HL-60/S4 treated with retinoic acid at 250 ng/mL for 4 days and 3 days (cell line): Measurements from ENCODE around the gene EXOC3L4.
"Not testable (repeated sequence)": the region's sequence is repeated elsewhere in the genome, so short reads cannot be mapped to it uniquely, and the experiment has no call there.

ENCODE experiments used
- in situ Hi-C: fragments of 300-500 bp; cut with MboI; formaldehyde crosslinking; loops from 2 replicates; pipeline ENCODE4 v1.7.0; 2022; ENCODE audit warnings: low sequenced_read_pairs

Gene EXOC3L4

DNA sequence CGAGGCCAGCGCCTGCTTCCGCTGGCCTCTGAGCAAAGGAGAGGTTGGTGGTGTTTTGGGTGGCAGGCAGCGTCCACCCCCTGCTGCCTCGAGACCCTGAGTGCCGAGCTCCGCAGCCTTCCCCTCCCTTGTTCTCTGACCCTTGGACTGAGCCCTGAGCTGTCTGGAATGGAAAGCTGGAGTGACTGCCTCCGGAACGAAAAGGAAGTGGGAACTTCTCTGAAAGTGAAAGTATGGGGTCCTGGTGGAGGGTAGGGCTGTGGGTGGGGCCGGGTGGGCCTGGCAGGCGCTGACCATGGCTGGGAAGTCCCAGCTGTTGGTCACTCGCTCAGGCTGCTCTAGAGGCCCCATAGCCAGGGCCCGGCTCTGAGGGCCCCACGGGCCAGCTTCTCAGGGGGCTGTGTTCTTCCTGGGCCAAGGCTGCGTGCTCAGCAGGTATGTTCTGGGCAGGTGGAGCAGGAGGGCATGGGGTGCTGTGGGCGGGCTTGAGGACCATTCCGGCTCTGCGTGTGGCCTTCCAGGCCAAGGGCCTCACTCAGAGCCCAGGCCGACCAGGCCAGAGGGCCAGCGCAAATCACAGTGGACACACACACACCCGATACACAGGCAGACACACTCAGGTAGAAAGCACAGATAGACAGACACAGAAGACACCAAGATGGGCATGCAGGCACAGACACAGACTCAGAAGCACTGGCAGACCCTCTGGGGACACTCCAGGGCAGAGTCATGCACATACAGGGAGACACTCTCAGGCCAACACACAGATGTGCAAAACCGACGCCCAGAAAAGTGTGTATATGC is at the start of gene EXOC3L4:
TSS of gene EXOC3L4 (plus strand) at position 320 of the 804 bp plus-strand sequence. CDS start 5,495 bp downstream, outside the sequence.
- in situ Hi-C loops: loop anchor here (25.0 kb wide), 1 partner anchor 193 kb away; no protein-coding TSS in a partner anchor

- in situ Hi-C loops: no loop called here
Observed at GRCh38 chr14:103045371-103045869, 49.1 kb upstream of the EXOC3L4 start.

DNA sequence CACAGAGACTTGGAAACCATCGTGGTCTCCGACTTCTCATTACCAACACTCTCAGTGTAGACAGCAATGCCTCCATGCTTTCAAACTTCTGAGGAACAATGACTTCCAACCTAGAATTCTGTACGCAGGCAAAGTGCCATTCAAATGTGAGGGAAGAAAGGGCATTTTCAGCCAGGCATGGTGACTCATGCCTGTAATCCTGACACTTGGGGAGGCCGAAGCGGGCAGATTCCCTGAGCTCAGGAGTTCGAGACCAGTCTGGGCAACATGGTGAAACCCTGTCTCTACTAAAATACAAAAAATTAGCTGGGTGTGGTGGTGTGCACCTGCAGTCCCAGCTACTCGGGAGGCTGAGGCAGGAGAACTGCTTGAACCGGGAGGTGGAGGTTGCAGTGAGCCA is 47.1 kb upstream of the EXOC3L4 start:
- in situ Hi-C loops: not testable (repeated sequence)

DNA sequence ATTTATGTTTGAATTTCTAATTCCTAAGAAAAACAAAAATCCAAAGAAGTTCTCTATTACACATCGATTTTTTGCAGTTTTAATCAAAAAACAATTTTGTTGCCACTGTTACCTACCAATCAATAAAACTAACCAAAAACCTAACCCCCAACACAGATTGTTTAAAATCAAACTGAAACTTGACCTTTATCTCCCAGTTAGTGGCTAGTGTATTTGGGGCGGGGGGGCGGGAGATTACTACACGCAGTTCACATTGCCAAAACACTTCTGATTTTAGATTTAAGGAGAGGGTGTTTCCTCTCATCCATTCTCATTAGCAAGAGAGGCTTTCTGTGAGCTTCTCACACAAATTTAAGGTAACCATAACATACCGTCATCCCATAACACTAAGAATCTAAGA is 43.6 kb upstream of the EXOC3L4 start:
- in situ Hi-C loops: no loop called here

DNA sequence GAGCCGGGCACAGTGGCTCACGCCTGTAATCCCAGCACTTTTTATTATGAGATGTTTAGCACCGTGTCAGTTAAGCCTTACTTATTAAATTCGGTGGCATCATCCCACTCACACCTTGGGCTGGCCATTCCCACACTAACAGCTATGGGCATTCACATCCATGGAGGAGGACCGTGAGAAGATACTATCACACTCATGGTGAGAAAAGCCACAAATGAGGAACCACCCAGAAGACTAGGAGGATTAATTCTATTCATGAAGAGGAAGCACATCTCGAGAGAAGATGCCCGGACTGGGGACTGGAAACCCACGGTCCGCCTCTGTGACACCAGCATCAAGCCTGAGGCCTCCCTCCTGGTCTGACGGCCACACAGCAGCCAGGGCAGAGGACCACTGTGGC is 42.1 kb upstream of the EXOC3L4 start:
- in situ Hi-C loops: no loop called here

DNA sequence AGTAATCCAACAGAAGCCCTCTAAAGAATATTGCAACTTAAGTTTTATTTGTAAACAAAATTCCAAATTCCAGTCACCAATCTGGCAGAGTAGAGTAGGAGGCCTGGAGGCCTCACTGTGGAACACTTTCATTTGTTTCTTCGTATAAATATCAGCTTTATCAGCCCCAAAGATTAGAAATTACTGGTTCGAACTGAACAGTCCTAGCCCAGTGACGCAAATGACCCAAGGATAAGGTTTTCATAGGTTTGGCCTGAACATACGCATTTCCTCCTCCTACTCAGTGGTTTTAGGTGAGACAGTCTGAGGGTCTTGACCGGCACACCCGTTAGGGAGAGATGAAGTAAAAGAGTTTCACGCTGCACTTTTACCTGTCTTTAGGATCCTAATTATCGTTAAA is 38.8 kb upstream of the EXOC3L4 start:
- in situ Hi-C loops: no loop called here

DNA sequence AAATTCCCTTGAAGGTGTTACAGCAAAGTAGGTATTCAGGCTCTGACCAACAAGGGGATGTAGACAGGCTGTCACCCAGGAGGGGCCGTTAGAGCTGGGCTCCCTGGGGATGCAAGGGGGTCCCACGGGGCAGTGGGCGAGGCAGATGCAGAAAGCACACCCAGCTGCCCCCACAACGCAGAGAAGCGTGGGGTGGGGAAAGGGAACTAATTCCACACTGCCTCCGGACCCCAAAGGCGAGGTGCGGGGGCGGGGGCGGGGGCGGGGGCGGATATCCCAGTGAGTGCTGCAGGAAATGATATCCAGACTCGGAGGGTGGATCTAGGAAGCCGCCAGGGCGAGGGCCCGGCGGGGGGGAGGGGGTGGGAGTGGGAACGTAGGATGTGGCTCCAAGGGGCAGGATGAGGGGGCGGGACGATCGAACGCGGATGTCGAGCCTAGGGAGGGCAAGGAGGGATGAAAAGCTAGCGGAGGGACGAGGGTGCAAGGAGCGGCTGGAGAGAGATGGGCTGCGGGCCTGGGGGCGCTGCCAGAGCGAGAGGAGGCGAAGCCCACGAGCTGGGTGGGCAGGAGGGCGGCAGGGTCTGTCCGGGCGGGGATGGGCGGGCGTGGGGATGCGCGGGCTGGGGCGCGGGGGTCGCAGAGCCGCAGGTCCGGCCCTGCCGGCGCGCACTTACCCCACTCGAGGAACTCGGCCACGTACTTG is 38.0 kb upstream of the EXOC3L4 start:
- in situ Hi-C loops: no loop called here

- in situ Hi-C loops: no loop called here
Observed at GRCh38 chr14:103057028-103057371, 37.5 kb upstream of the EXOC3L4 start.

DNA sequence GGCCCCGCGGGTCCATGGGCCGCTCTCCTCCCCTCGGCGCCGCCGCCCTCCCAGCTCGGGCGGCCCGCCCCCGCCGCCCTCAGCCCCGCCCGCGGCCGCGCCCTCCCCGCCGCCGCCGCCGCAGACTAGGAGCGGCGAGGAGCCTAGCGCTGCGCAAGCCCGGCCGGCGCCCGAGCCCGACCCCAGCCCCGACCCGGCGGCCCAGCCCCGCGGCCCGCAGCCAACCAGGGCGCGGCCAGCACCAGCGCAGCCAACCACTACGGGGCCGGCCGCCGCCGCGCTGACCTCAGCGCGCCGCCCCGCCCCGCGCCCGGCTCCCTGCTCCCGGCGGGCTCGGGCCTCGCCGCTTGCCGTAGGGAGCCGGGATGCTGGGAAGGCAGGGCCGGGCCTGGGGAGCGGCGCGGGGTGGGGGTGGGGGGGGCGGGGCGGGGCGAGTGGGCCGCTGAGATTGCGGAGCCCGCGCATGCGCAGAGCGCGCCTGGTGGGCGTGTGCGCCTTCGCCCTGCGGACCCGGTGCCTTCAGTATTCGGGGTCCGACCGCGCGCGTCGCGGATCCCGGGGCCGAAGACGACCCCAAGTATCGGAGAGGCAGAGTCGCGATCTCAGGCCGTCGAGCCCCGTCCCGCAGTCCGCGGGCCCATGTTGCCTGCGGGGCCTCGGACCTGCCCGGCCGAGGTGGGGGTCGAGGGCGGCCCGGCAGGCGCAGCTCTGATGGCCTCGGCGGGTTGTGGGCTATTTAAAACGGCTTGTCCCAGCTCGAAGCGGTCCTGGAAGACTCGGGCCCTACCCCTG is 37.0 kb upstream of the EXOC3L4 start, which contains the start of gene CDC42BPB:
TSS of gene CDC42BPB (minus strand) at position 178 of the 792 bp plus-strand sequence. CDS start 376 bp downstream, outside the sequence.
- in situ Hi-C loops: no loop called here

DNA sequence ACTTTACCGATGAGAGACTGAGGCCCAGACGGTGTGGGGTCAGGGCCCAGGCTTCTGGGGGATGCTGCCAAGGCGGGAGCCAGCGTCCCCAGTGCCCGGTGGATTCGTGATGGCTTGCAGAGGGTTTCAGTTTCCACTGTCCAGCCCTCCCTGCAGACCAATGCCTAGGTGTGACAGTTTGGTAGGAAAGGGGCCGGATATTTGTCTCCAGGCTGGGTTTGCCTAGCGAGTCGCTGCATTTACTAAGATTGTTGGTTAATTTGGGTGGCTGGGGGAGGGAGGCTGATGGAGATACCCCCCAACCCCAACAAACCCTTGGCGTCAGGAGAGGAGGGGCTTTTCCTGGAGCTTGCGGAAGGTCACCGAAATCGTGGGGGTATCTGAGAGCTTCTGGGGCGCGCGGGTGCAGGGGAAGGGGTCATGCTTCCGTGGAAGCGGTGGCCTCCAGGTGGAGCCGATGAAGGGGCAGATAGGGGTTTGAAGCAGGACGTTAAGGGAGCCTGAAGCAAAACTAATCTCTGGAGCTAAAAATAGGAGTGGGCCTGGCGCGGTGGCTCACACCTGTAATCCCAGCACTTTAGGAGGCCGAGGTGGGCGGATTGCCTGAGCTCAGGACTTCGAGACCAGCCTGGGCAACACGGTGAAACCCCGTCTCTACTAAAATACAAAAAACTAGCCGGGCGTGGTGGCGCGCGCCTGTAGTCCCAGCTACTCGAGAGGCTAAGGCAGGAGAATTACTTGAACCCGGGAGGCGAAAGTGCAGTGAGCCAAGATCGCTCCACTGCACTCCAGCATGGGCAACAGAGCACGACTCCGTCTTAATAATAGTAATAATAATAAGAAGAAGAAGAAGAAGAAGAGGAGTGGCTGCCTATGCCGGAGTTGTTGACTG is 36.1 kb upstream of the EXOC3L4 start:
- in situ Hi-C loops: no loop called here

GRCh38 chr14:103059556-103059955 is 35.0 kb upstream of the EXOC3L4 start:
- in situ Hi-C loops: no loop called here

DNA sequence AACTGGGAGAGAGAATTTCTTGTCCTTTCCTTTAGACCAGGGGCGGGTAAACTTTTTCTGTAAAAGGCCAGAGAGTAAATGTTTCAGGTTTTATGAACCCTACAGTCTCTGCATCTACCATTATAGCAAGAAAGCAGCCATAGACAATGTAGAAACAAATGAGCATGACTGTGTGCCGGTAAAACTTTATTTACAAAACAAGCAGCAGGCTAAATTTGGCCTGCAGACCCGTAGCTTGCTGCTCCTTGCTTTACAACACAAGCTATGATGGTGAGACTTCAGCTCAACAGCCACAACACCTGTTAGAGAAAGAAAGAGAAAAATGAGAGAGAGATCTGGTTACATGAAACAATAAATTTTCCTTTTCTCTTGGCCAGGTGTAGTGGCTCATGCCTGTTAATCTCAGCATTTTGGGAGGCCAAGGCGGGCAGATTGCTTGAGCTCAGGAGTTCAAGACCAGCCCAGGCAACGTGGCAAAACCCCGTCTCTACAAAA is 33.0 kb upstream of the EXOC3L4 start:
- in situ Hi-C loops: no loop called here

- in situ Hi-C loops: no loop called here
Observed at GRCh38 chr14:103064436-103064835, 30.1 kb upstream of the EXOC3L4 start.

DNA sequence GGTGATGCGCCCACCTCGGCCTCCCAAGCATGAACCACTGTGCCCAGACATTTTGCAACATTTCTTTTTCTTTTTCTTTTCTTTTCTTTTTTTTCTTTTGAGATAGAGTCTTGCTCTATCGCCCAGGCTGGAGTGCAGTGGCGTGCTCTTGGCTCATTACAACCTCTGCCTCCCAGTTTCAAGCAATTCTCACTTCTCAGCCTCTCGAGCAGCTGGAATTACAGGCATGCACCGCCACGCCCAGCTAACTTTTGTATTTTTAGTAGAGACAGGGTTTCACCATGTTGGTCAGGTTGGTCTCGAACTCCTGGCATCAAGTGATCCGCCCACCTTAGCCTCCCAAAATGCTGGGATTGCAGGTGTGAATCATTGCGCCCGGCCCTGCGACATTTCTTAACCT is 29.5 kb upstream of the EXOC3L4 start:
- in situ Hi-C loops: no loop called here

DNA sequence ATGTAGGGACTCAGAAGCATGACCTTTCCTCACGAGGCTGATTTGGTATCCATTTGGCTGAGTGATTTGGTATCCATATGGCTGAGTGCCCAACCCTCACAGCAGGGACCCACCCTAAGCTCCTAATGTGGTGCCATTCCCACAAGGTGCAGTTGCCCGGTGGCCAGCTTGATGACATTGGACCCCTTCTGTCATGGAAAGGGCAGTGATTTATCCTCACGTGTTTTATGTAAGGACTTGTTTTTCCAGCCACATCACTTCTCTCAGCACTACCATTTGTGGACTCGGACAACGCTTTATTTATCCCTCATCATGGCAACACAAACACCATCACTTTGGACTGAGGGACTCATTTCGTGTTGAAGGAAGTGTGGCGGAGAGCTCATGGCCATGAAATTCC is 28.7 kb upstream of the EXOC3L4 start:
- in situ Hi-C loops: no loop called here

- in situ Hi-C loops: no loop called here
Observed at GRCh38 chr14:103066399-103066798, 28.1 kb upstream of the EXOC3L4 start.

- in situ Hi-C loops: no loop called here
Observed at GRCh38 chr14:103067231-103067954, 27.1 kb upstream of the EXOC3L4 start.

DNA sequence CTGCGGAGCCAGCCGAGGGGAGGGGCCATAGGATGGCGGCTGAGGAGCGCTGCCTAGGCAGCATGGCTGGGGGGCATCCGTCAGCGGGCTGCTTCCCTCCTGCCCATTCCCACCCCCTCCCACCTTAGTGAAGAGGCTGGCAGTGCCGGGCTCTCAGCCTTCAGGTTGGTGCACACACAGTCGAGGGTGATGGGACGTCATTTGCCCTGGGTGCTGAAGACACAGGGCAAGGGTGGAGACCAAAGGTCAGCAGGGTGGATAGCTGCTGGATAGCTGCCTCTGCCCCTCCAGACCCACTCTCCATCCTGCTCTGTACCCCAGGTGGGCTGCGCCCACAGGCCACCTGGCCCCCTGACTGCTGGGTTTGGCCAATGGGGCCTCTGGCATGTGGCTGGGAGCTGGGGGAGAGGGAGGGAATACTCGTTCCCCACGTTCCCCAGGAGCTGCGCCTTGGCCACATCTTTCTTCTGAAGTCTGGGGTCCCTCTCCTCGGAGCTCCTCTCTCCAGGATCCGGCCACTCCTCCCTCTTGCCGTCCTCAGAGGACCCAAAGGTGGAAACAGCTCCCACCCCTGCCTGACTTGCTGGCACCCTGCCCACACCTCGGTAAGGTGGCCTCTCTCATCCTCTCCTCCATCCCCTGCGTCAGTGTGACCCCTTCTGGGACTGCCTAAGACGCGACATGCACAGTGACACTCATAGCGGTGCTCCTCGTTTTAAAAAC is 26.0 kb upstream of the EXOC3L4 start:
- in situ Hi-C loops: no loop called here
